Astrocyte of the cerebellum (primary cell): Measurements from ENCODE around the gene SLC25A43.

Experiments used
- DNase-seq: peaks from one replicate; pipeline ENCODE4 v3.0.0-alpha.2; 2011; ENCODE audit warnings: low read depth
- H3K4me3 ChIP-seq: 2 replicates; pipeline ENCODE4 v1.5.1; 2011; ENCODE audit warnings: mild to moderate bottlenecking, low read depth, low read length, moderate library complexity
- in situ Hi-C: cut with HindIII; loops from 2 replicates; pipeline ENCODE4 v1.10.0; 2017; ENCODE audit warnings: low sequenced_read_pairs
- TF ChIP-seq, protein P1 (sequence below): IDR thresholded peaks from 2 replicates; pipeline ENCODE4 v1.5.1; 2012; ENCODE audit warnings: low read length, low read depth, moderate library complexity, mild to moderate bottlenecking; ENCODE audit errors: missing control alignments

SLC25A43 gene

DNA sequence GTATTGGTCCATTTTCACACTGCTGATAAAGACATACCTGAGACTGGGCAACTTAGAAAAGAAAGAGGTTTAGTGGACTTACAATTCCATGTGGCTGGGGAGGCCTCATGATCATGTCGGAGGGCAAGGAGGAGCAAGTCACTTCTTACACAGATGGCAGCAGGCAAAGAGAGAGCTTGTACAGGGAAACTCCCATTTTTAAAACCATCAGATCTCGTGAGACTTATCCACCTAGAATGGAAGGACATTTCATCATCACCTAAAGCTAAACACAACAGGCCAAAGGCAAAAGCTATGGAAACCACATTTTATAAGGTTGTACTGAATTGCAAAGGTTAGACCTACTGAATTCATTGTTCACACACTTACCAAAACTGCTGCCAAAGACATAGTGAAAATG is 6.0 kb upstream of the SLC25A43 start:
- DNase-seq: no peak
- in situ Hi-C loops: no loop called here
- H3K4me3 ChIP-seq: no peak overlapping the region
- TF ChIP-seq, protein P1, sequence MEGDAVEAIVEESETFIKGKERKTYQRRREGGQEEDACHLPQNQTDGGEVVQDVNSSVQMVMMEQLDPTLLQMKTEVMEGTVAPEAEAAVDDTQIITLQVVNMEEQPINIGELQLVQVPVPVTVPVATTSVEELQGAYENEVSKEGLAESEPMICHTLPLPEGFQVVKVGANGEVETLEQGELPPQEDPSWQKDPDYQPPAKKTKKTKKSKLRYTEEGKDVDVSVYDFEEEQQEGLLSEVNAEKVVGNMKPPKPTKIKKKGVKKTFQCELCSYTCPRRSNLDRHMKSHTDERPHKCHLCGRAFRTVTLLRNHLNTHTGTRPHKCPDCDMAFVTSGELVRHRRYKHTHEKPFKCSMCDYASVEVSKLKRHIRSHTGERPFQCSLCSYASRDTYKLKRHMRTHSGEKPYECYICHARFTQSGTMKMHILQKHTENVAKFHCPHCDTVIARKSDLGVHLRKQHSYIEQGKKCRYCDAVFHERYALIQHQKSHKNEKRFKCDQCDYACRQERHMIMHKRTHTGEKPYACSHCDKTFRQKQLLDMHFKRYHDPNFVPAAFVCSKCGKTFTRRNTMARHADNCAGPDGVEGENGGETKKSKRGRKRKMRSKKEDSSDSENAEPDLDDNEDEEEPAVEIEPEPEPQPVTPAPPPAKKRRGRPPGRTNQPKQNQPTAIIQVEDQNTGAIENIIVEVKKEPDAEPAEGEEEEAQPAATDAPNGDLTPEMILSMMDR: no peak

DNA sequence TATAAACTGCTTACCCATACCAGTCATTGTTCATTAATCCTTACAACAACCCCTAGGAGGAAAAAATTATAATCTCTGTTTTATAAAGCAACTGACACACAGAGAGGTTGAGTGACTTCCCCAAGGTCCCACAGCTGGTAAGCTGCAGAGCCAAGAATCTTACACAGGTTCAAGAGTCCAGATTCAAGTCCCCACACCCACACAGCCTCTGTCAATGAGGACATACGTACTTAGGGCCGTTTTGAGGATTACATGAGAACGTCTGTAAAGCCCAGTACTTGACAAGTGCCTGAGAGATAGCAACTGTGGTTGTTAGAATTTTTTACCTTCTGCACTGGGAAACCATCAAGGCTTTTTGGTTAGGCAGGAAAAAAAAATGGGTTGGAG is 556 bp upstream of the SLC25A43 start:
- H3K4me3 ChIP-seq: peak overlapping the region; percentile 51
- in situ Hi-C loops: no loop called here
- DNase-seq: no peak
- TF ChIP-seq, protein P1: no peak

DNA sequence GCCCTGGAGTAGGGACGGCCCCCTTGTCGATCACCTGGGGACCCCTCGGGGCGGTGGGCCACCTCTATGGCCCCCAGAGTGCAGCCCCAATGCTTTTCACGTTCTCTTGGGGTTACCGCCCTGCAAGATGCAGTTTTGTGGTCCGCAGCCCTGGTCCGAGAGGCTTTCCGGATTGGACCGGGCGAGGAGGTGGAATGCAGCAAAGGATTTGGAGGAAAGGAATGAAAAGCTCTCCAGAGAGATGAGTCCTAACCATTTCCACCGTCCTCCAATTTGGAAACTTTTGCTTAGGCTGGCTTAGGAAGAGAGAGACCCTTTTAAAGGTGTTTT is 601 bp downstream of the SLC25A43 start:
- H3K4me3 ChIP-seq: peak overlapping the region; percentile 51
- no peak for DNase-seq
- in situ Hi-C loops: no loop called here
- TF ChIP-seq, protein P1: no peak

DNA sequence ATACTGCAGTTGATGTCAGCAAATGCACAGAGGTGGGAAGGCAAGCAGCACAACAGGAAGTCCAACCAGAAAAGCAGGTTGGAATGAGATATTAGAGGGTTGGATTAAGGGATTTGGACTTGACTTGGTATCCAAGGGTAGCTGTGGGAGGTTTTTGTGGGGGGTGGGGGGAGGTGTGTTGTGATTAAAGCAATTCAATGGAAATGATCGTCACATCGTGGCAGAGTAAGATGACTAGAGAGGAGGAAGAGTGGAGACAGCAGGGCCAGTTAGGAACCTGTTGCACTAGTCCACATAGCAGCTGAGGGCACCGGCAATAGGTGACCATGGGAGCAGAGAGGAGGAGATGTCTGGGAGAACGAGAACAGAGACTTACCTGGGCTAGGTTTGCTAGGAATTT is 2.4 kb downstream of the SLC25A43 start:
- no peak for DNase-seq
- TF ChIP-seq, protein P1: no peak
- no peak overlapping the region for H3K4me3 ChIP-seq
- in situ Hi-C loops: no loop called here

DNA sequence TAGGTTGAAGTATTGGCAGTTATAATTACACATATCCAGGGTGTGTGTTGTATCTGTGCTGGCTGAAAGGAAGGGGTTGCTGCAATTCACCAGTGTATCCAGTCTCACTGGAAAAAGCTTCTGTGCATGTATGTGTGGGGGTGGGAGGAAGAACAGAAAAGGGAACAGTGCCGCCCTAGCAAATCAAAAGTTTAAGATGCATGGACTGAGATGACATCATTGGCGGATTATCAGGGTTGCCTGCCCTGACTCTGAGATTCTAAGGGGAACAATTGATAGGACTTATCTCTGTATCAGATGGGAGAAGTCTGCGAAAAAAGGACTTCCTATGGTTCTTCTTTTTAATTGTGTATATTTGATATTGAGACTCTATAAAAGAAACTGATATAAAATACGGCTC is 3.5 kb downstream of the SLC25A43 start:
- TF ChIP-seq, protein P1: no peak
- DNase-seq: no peak
- in situ Hi-C loops: no loop called here

DNA sequence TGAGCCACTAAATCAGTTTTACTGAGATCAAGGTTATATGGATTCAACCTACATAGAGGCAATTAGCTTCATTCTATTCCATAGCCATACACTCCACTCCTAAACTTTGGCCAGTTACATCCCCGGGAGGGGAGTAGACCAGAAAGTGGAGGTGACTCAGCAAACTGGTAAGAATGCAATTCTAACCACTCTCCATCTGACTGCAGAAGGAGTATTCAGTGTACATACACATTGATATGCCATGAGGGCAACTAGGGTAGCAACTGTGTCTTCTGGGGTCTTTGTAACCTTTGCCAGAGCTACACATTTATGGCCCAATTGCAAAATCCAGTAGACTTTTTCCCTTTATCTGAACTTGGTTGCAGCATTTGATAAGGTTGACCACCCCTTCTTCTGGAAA is 7.6 kb downstream of the SLC25A43 start:
- in situ Hi-C loops: no loop called here
- DNase-seq: no peak
- H3K4me3 ChIP-seq: no peak overlapping the region
- TF ChIP-seq, protein P1: no peak

More for the DNA sequence above, 3.5 kb downstream of the SLC25A43 start:
- no peak overlapping the region for H3K4me3 ChIP-seq

DNA sequence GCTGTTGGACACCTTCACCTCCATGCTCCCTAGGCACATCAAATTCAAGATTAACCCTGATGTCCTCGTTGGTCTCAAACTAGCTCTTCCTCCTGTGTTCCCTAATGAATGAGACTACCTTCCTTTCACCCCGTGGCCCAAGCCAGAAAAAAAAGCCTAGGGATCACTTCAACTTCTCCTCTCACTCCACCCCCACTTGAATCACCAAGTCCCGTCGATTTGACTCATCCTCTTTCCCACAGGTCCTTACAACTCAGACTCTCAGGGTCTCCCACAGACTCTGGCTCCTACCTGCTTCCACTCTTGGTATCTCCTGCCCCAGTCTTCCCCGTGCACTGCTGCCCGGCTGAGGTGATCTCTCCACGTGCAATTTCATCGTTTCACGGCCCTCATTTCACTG is 8.5 kb downstream of the SLC25A43 start:
- in situ Hi-C loops: no loop called here
- TF ChIP-seq, protein P1: no peak
- no peak overlapping the region for H3K4me3 ChIP-seq
- no peak for DNase-seq
